HepG2 (cell line): ENCODE measurements around the gene SELENOM. TPM values are rescaled to one million over a fixed set of nuclear protein-coding genes. Genes with fewer than 3 reads are reported as not detected.

Experiments
- CC2D1A ChIP-seq: sonication (generic); formaldehyde crosslinking; IDR thresholded peaks from 2 replicates; pipeline ENCODE4 v1.8.1; 2023; ENCODE audit warnings: mild to moderate bottlenecking, missing genetic modification reagents
- DMAP1 ChIP-seq: IDR thresholded peaks from 2 replicates; pipeline ENCODE4 v1.6.1; 2016
- GTF3A ChIP-seq: sonication (generic); formaldehyde crosslinking; conservative IDR thresholded peaks from 2 replicates; pipeline ENCODE4 v1.4.0; 2020; ENCODE audit warnings: mild to moderate bottlenecking, missing genetic modification reagents
- IRX3 ChIP-seq: sonication (generic); formaldehyde crosslinking; IDR thresholded peaks from 2 replicates; pipeline ENCODE4 v1.8.1; 2023; ENCODE audit warnings: mild to moderate bottlenecking, low read depth, missing genetic modification reagents, borderline replicate concordance
- ONECUT2 ChIP-seq: sonication (generic); formaldehyde crosslinking; IDR thresholded peaks from 2 replicates; pipeline ENCODE4 v1.4.0; 2020; ENCODE audit warnings: missing genetic modification reagents
- POLR2A ChIP-seq, 2 experiments: IDR thresholded peaks; 2 replicates each; pipeline ENCODE4 v1.6.1; 2011; ENCODE audit warnings: low read depth in 2 of 2, low read length in 2 of 2, mild to moderate bottlenecking in 1 of 2, moderate library complexity in 1 of 2; ENCODE audit not compliant: insufficient read depth in 1 of 2
- TOE1 ChIP-seq: sonication (generic); formaldehyde crosslinking; IDR thresholded peaks from 2 replicates; pipeline ENCODE4 v1.4.0; 2020; ENCODE audit warnings: mild to moderate bottlenecking, missing genetic modification reagents
- ZMYM4 ChIP-seq: sonication (generic); formaldehyde crosslinking; IDR thresholded peaks from 2 replicates; pipeline ENCODE4 v1.8.1; 2023; ENCODE audit warnings: mild to moderate bottlenecking, missing genetic modification reagents
- ZZZ3 ChIP-seq: sonication (generic); formaldehyde crosslinking; IDR thresholded peaks from 2 replicates; pipeline ENCODE4 v1.4.0; 2020; ENCODE audit warnings: missing genetic modification reagents, mild to moderate bottlenecking, borderline replicate concordance
- polyA plus RNA-seq, 8 experiments: library from polyadenylated mRNA; depleted of rRNA in 3 of 8; stranded (reverse) in 7 of 8; unstranded in 1 of 8; fragments of >200 nt; fragmentation: Illumina TruSeq in 4 of 8; extraction: Trizol in 4 of 8; gene quantifications; 2 replicates each; pipeline versions ENCODE4 v1.2.1 to v1.2.3, GENCODE V29; 2011 to 2016; ENCODE audit warnings: low read depth in 4 of 8, missing spikeins in 1 of 8, mixed read lengths in 1 of 8; ENCODE audit not compliant: insufficient read depth in 1 of 8
- total RNA-seq, 5 experiments: library from RNA; depleted of rRNA; stranded (reverse); fragments of >200 nt; fragmentation: Illumina TruSeq; extraction: Trizol; gene quantifications; 2 replicates each; pipeline ENCODE4 v1.2.3, GENCODE V29; 2016; ENCODE audit warnings: low read depth in 1 of 5
- TF ChIP-seq, protein P1 (sequence below): sonication (generic); formaldehyde crosslinking; IDR thresholded peaks from 2 replicates; pipeline ENCODE4 v1.4.0; 2020; ENCODE audit warnings: mild to moderate bottlenecking, missing genetic modification reagents
- TF ChIP-seq, protein P2 (sequence below), 2 experiments: IDR thresholded peaks; 2 replicates each; pipeline ENCODE4 v1.6.1; 2011 to 2012; ENCODE audit warnings: low read length in 2 of 2, borderline replicate concordance in 1 of 2, low read depth in 1 of 2, mild to moderate bottlenecking in 1 of 2, moderate library complexity in 1 of 2
- TF ChIP-seq, protein P3 (sequence below), 2 experiments: sonication (generic) in 1 of 2; formaldehyde crosslinking in 1 of 2; IDR thresholded peaks; 2 replicates each; pipeline versions ENCODE4 v1.6.1 to v1.9.0; 2014 to 2022; ENCODE audit warnings: antibody characterized with exemption in 1 of 2, borderline replicate concordance in 1 of 2, inconsistent platforms in 1 of 2, low read depth in 1 of 2, missing genetic modification reagents in 1 of 2
- TF ChIP-seq, protein P4 (sequence below): IDR thresholded peaks from 2 replicates; pipeline ENCODE4 v1.6.1; 2016; ENCODE audit warnings: low read depth, control low read depth

Gene SELENOM
- total and polyA plus RNA-seq, 2 of the 13 experiments (the other 11 are each of a cell fraction or from before 2014, with no cell fraction given): 4.1 to 4.3 TPM

GRCh38 chr22:31079095-31079642 is 28.2 kb downstream of the SELENOM start (continued):
- TF ChIP-seq, protein P1, sequence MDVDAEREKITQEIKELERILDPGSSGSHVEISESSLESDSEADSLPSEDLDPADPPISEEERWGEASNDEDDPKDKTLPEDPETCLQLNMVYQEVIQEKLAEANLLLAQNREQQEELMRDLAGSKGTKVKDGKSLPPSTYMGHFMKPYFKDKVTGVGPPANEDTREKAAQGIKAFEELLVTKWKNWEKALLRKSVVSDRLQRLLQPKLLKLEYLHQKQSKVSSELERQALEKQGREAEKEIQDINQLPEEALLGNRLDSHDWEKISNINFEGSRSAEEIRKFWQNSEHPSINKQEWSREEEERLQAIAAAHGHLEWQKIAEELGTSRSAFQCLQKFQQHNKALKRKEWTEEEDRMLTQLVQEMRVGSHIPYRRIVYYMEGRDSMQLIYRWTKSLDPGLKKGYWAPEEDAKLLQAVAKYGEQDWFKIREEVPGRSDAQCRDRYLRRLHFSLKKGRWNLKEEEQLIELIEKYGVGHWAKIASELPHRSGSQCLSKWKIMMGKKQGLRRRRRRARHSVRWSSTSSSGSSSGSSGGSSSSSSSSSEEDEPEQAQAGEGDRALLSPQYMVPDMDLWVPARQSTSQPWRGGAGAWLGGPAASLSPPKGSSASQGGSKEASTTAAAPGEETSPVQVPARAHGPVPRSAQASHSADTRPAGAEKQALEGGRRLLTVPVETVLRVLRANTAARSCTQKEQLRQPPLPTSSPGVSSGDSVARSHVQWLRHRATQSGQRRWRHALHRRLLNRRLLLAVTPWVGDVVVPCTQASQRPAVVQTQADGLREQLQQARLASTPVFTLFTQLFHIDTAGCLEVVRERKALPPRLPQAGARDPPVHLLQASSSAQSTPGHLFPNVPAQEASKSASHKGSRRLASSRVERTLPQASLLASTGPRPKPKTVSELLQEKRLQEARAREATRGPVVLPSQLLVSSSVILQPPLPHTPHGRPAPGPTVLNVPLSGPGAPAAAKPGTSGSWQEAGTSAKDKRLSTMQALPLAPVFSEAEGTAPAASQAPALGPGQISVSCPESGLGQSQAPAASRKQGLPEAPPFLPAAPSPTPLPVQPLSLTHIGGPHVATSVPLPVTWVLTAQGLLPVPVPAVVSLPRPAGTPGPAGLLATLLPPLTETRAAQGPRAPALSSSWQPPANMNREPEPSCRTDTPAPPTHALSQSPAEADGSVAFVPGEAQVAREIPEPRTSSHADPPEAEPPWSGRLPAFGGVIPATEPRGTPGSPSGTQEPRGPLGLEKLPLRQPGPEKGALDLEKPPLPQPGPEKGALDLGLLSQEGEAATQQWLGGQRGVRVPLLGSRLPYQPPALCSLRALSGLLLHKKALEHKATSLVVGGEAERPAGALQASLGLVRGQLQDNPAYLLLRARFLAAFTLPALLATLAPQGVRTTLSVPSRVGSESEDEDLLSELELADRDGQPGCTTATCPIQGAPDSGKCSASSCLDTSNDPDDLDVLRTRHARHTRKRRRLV (CRISPR knock-in tag): 0 out of 2 replicates have a peak, but pooled peaks have one; percentile 30
- TF ChIP-seq, protein P2, sequence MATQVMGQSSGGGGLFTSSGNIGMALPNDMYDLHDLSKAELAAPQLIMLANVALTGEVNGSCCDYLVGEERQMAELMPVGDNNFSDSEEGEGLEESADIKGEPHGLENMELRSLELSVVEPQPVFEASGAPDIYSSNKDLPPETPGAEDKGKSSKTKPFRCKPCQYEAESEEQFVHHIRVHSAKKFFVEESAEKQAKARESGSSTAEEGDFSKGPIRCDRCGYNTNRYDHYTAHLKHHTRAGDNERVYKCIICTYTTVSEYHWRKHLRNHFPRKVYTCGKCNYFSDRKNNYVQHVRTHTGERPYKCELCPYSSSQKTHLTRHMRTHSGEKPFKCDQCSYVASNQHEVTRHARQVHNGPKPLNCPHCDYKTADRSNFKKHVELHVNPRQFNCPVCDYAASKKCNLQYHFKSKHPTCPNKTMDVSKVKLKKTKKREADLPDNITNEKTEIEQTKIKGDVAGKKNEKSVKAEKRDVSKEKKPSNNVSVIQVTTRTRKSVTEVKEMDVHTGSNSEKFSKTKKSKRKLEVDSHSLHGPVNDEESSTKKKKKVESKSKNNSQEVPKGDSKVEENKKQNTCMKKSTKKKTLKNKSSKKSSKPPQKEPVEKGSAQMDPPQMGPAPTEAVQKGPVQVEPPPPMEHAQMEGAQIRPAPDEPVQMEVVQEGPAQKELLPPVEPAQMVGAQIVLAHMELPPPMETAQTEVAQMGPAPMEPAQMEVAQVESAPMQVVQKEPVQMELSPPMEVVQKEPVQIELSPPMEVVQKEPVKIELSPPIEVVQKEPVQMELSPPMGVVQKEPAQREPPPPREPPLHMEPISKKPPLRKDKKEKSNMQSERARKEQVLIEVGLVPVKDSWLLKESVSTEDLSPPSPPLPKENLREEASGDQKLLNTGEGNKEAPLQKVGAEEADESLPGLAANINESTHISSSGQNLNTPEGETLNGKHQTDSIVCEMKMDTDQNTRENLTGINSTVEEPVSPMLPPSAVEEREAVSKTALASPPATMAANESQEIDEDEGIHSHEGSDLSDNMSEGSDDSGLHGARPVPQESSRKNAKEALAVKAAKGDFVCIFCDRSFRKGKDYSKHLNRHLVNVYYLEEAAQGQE (IDR thresholded peaks at IDR 0.05; ENCODE audit: borderline replicate concordance in 1 of 2, low read depth in 1 of 2, low read length in 2 of 2): no peak
- no peak for TF ChIP-seq ZZZ3 (CRISPR knock-in tag)
- TF ChIP-seq POLR2A (IDR thresholded peaks at IDR 0.05; ENCODE audit: insufficient read depth in 1 of 2, low read depth in 2 of 2, low read length in 2 of 2): peak in 1 of 2 experiments; percentile 55; a peak in 2 of 4 replicates
- peak; percentile 42 for TF ChIP-seq DMAP1
- TF ChIP-seq CC2D1A: no peak
- TF ChIP-seq ZMYM4 (CRISPR knock-in tag): peak; percentile 55
- TF ChIP-seq, protein P3, sequence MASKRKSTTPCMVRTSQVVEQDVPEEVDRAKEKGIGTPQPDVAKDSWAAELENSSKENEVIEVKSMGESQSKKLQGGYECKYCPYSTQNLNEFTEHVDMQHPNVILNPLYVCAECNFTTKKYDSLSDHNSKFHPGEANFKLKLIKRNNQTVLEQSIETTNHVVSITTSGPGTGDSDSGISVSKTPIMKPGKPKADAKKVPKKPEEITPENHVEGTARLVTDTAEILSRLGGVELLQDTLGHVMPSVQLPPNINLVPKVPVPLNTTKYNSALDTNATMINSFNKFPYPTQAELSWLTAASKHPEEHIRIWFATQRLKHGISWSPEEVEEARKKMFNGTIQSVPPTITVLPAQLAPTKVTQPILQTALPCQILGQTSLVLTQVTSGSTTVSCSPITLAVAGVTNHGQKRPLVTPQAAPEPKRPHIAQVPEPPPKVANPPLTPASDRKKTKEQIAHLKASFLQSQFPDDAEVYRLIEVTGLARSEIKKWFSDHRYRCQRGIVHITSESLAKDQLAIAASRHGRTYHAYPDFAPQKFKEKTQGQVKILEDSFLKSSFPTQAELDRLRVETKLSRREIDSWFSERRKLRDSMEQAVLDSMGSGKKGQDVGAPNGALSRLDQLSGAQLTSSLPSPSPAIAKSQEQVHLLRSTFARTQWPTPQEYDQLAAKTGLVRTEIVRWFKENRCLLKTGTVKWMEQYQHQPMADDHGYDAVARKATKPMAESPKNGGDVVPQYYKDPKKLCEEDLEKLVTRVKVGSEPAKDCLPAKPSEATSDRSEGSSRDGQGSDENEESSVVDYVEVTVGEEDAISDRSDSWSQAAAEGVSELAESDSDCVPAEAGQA (IDR thresholded peaks at IDR 0.05; ENCODE audit: low read depth): no peak
- TF ChIP-seq, protein P3 (CRISPR knock-in tag; IDR thresholded peaks at IDR 0.05; ENCODE audit: borderline replicate concordance): no peak
- no peak for TF ChIP-seq GTF3A (CRISPR knock-in tag)
- TF ChIP-seq, protein P4, sequence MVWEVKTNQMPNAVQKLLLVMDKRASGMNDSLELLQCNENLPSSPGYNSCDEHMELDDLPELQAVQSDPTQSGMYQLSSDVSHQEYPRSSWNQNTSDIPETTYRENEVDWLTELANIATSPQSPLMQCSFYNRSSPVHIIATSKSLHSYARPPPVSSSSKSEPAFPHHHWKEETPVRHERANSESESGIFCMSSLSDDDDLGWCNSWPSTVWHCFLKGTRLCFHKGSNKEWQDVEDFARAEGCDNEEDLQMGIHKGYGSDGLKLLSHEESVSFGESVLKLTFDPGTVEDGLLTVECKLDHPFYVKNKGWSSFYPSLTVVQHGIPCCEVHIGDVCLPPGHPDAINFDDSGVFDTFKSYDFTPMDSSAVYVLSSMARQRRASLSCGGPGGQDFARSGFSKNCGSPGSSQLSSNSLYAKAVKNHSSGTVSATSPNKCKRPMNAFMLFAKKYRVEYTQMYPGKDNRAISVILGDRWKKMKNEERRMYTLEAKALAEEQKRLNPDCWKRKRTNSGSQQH (CRISPR knock-in tag): no peak
- no peak for TF ChIP-seq ONECUT2 (CRISPR knock-in tag)
- TF ChIP-seq IRX3 (CRISPR knock-in tag): no peak
- no peak for TF ChIP-seq TOE1 (CRISPR knock-in tag)
